Esophagus squamous epithelium (tissue), 4 donors: ENCODE measurements around the gene RNF19B.

Experiments
- CTCF ChIP-seq, 6 experiments: fragments of 450-650 bp in 4 of 6; fragments of 200-600 bp in 2 of 6; sonication (generic) in 2 of 6; IDR thresholded peaks; one replicate each; pipeline ENCODE4 v1.5.1; 2016 to 2019; ENCODE audit warnings: antibody characterized with exemption in 6 of 6, mild to moderate bottlenecking in 4 of 6, moderate library complexity in 4 of 6
- POLR2A ChIP-seq, 4 donors: fragments of 450-650 bp; IDR thresholded peaks; one replicate each; pipeline ENCODE4 v1.6.1; 2017; ENCODE audit warnings: antibody characterized with exemption in 4 of 4, mild to moderate bottlenecking in 4 of 4, moderate library complexity in 3 of 4

- TF ChIP-seq CTCF (IDR thresholded peaks at IDR 0.05) = no peak
- TF ChIP-seq POLR2A (IDR thresholded peaks at IDR 0.05) = no peak
Observed at GRCh38 chr1:32985226-32985625, 20.6 kb upstream of the RNF19B start.
